GM12875 (cell line): ENCODE results near the gene LARGE1.

Experiments used
- H3K4me3 ChIP-seq: one replicate; pipeline ENCODE4 v1.5.1; 2011; ENCODE audit warnings: low read depth, low read length, control low read depth
- CTCF ChIP-seq: IDR thresholded peaks from 2 replicates; pipeline ENCODE4 v1.5.1; 2011; ENCODE audit warnings: low read depth, mild to moderate bottlenecking, control low read depth, inconsistent platforms, low read length, moderate library complexity, borderline replicate concordance; ENCODE audit not compliant: insufficient read depth

LARGE1 gene

DNA sequence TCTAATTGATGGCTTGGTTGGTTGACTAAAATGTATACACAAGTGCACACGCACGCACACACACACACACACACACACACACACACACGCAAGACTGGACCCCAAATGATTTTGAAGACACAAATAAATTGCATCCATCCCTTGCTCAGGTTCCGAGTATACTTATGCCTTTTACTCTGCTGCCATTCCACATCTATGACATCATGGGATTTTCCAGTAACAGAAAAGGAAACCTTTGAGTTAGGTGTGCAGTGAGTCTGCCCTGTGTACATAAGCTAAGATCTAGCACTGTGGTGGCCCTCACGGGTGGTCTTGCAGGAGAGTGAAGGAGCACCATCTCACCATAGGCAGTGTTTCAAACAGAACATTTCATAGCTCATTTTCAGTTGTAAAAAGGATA, 20.5 kb upstream of the LARGE1 start:
- H3K4me3 ChIP-seq, result no peak overlapping the region
- TF ChIP-seq CTCF, result no peak

GRCh38 chr22:33932997-33933396, 12.7 kb upstream of the LARGE1 start:
- no peak overlapping the region for H3K4me3 ChIP-seq
- TF ChIP-seq CTCF, result no peak

DNA sequence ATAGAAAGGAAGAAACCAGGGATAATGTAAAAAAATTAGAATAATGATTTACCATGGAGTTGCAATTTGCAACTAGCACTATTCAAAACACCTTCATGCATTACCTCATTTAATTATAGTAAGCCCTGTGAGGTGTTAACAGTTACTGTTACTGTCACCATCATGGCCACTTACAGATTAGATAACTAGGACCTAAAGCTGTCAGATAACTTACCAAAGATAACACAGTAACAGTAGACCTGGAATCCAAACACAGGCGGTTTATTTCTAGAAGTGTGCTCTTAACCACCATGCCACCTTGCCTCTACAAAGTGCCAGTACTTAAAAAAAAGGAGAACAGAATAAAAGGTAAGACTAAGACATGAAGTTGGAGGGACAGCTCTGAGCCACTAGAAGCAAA, 11.1 kb upstream of the LARGE1 start:
- H3K4me3 ChIP-seq, result no peak overlapping the region
- TF ChIP-seq CTCF, result no peak

DNA sequence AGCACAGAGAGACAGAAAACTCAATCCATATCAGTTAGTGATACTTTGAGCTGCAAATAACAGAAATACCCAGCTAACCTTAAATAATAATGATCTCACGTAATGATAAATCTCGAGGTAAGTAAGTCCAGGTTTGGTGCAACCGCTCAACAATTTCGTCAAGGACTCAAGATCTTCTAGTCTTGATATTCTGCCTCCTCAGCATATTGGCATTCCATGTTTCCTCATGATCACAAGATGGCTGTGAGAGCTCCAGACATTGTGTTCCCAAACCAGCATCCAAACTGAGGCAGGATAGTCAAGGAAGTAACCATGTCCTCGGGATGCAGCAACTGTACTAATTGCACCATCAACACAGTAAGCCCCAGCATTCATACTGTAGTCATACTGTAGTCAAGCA, 7.5 kb upstream of the LARGE1 start:
- no peak overlapping the region for H3K4me3 ChIP-seq
- TF ChIP-seq CTCF, result no peak

- no peak overlapping the region for H3K4me3 ChIP-seq
- no peak for TF ChIP-seq CTCF
These were observed 4.9 kb upstream of the LARGE1 start for GRCh38 chr22:33925194-33925593.

GRCh38 chr22:33923660-33924246, 3.5 kb upstream of the LARGE1 start:
- peak; percentile 51 for TF ChIP-seq CTCF
- no peak overlapping the region for H3K4me3 ChIP-seq

- no peak overlapping the region for H3K4me3 ChIP-seq
These were observed 2.8 kb upstream of the LARGE1 start for GRCh38 chr22:33923033-33923432.

More at GRCh38 chr22:33923033-33923432, 2.8 kb upstream of the LARGE1 start:
- no peak for TF ChIP-seq CTCF
